Measurements from ENCODE around the gene VSIR. TPM values are rescaled to one million over a fixed set of nuclear protein-coding genes. Genes with fewer than 3 reads are reported as not detected.

Gene VSIR
- total and polyA plus RNA-seq, 2 donors from 2014 or later = 32.1 to 66.6 TPM

DNA sequence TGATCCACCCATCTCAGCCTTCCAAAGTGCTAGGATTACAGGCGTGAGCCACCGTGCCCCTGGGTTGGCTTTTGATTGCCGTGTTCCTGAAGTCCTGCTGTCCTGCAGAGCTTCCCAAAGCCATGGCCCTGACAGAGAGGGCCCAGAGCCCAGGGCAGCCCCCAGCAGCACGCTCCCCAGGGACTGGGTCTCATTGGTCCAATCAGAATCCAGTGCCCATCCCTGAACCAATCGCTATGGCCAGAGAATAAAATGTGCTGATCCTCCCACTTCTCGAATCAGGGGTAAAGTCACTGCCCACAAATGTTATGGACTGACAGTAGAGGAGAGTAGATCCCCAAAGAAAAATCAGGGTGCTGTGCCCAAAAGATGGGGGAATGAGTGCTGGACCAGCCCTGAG, 48.8 kb downstream of the VSIR start:
- FAIRE-seq = no peak

DNA sequence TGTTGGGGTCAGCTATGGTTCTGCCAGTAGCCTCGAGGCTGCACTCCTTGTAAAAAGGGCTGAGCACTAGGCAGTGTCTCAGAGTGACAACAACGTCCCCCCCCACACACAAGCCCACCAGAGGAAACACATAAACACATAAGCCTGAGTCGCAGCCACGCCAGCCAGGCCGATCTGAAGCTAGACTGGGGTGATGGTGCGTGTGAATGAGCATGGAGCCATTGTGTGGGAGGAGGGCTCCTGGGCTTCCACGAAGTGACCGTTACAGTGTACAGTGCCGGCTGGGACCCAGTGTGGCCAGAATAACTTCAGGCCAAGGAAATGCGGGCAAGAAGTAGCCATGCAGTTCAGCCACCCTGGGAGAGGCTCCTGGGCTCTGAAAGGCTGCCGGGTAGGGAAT, 50.0 kb downstream of the VSIR start:
- intact Hi-C loops (cut with DNase I) = no loop called here
- H3K27me3 ChIP-seq (ENCODE audit: control insufficient read depth, insufficient read depth, low read length) = no peaks in the 10 kb centered on the region
- peak in 3 of 5 donors; percentile 31 to 52 (median 46) for DNase-seq
- no peak overlapping the region for H3K27ac ChIP-seq (ENCODE audit: low read depth in 2 of 2, low read length in 2 of 2)
- H3K9ac ChIP-seq (ENCODE audit: low read length in 3 of 3) = no peak overlapping the region
- FAIRE-seq = no peak
- H3K4me3 ChIP-seq (ENCODE audit: low read length in 3 of 3) = no peak overlapping the region
- TF ChIP-seq, protein P1, sequence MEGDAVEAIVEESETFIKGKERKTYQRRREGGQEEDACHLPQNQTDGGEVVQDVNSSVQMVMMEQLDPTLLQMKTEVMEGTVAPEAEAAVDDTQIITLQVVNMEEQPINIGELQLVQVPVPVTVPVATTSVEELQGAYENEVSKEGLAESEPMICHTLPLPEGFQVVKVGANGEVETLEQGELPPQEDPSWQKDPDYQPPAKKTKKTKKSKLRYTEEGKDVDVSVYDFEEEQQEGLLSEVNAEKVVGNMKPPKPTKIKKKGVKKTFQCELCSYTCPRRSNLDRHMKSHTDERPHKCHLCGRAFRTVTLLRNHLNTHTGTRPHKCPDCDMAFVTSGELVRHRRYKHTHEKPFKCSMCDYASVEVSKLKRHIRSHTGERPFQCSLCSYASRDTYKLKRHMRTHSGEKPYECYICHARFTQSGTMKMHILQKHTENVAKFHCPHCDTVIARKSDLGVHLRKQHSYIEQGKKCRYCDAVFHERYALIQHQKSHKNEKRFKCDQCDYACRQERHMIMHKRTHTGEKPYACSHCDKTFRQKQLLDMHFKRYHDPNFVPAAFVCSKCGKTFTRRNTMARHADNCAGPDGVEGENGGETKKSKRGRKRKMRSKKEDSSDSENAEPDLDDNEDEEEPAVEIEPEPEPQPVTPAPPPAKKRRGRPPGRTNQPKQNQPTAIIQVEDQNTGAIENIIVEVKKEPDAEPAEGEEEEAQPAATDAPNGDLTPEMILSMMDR (IDR thresholded peaks at IDR 0.05; ENCODE audit: borderline replicate concordance, extremely low read depth, insufficient read depth) = no peak
- H3K36me3 ChIP-seq (ENCODE audit: control insufficient read depth in 2 of 3, insufficient read depth in 3 of 3, low read length in 3 of 3) = no peaks in the 10 kb centered on the region
- peaks cover 0 to 16% (median 9%) of the 10 kb centered on the region in 3 donors for H3K4me1 ChIP-seq (ENCODE audit: control insufficient read depth in 2 of 3, insufficient read depth in 2 of 3, low read depth in 1 of 3, low read length in 3 of 3)
- no peaks in the 10 kb centered on the region for H3K9me3 ChIP-seq (ENCODE audit: control insufficient read depth in 2 of 3, insufficient read depth in 1 of 3, low read length in 3 of 3)

More for the DNA sequence above, 48.8 kb downstream of the VSIR start:
- H3K9ac ChIP-seq (ENCODE audit: low read length in 3 of 3) = no peak overlapping the region
- no peaks in the 10 kb centered on the region for H3K36me3 ChIP-seq (ENCODE audit: control insufficient read depth in 2 of 3, insufficient read depth in 3 of 3, low read length in 3 of 3)
- H3K27me3 ChIP-seq (ENCODE audit: control insufficient read depth, insufficient read depth, low read length) = no peaks in the 10 kb centered on the region
- DNase-seq = no peak
- H3K4me3 ChIP-seq (ENCODE audit: low read length in 3 of 3) = no peak overlapping the region
- TF ChIP-seq, protein P1 (IDR thresholded peaks at IDR 0.05; ENCODE audit: borderline replicate concordance, extremely low read depth, insufficient read depth) = no peak
- no peak overlapping the region for H3K27ac ChIP-seq (ENCODE audit: low read depth in 2 of 2, low read length in 2 of 2)
- H3K9me3 ChIP-seq (ENCODE audit: control insufficient read depth in 2 of 3, insufficient read depth in 1 of 3, low read length in 3 of 3) = no peaks in the 10 kb centered on the region
- H3K4me1 ChIP-seq (ENCODE audit: control insufficient read depth in 2 of 3, insufficient read depth in 2 of 3, low read depth in 1 of 3, low read length in 3 of 3) = peaks cover 4 to 26% (median 15%) of the 10 kb centered on the region in 3 donors
- intact Hi-C loops (cut with DNase I) = no loop called here

DNA sequence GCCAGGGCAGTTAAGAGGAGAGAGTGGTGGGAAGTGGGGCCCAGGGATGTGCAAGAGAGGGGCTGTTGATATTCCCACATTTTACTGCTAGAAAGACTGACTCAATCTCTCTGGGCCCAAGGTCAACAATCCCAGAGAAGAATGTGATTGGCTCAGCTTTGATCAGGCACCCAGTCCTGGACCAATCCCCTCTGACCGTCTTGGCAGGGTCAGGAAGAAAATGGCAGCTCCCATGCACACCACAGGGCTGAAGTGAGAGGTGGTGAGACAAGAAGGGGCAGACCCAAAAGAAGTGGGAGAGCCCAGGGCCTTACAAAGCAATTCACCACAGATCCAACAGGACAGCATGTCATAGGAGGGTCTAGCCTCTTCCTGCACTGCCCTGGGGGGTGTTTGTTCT, 50.5 kb downstream of the VSIR start:
- no peak for FAIRE-seq
- H3K4me1 ChIP-seq (ENCODE audit: control insufficient read depth in 2 of 3, insufficient read depth in 2 of 3, low read depth in 1 of 3, low read length in 3 of 3) = peaks cover 0 to 15% (median 9%) of the 10 kb centered on the region in 3 donors
- H3K36me3 ChIP-seq (ENCODE audit: control insufficient read depth in 2 of 3, insufficient read depth in 3 of 3, low read length in 3 of 3) = no peaks in the 10 kb centered on the region
- TF ChIP-seq, protein P1 (IDR thresholded peaks at IDR 0.05; ENCODE audit: borderline replicate concordance, extremely low read depth, insufficient read depth) = no peak
- intact Hi-C loops (cut with DNase I) = no loop called here
- no peaks in the 10 kb centered on the region for H3K9me3 ChIP-seq (ENCODE audit: control insufficient read depth in 2 of 3, insufficient read depth in 1 of 3, low read length in 3 of 3)
- no peak overlapping the region for H3K4me3 ChIP-seq (ENCODE audit: low read length in 3 of 3)
- no peak overlapping the region for H3K27ac ChIP-seq (ENCODE audit: low read depth in 2 of 2, low read length in 2 of 2)
- H3K9ac ChIP-seq (ENCODE audit: low read length in 3 of 3) = no peak overlapping the region
- H3K27me3 ChIP-seq (ENCODE audit: control insufficient read depth, insufficient read depth, low read length) = no peaks in the 10 kb centered on the region
- no peak for DNase-seq

DNA sequence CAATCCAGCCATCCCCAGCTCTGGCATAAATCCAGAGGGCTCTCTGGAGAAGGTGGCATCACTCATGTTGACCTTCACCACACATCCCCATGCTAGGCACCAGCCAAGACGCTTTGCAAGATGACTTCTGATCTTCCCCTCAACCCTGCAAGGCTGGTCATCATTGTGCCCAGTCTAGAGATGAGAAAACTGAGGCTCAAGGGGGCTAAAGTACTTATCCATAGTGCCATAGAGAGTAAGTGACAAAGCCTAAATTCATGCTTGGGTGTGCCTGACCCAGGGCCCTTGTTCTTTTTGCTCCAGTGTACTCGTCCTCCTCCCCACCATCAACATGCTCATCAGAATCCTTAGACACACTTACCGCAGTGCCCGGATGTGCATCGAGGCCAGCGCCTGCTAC, 52.0 kb downstream of the VSIR start:
- TF ChIP-seq, protein P1 (IDR thresholded peaks at IDR 0.05; ENCODE audit: borderline replicate concordance, extremely low read depth, insufficient read depth) = no peak
- DNase-seq = no peak
- no peak for FAIRE-seq
- Histone ChIP-seq H3K27me3 (ENCODE audit: control insufficient read depth, insufficient read depth, low read length) (no peaks in the 10 kb centered on the region), H3K4me3 (ENCODE audit: low read length in 3 of 3) (no peak overlapping the region), H3K36me3 (ENCODE audit: control insufficient read depth in 2 of 3, insufficient read depth in 3 of 3, low read length in 3 of 3) (no peaks in the 10 kb centered on the region), H3K9me3 (ENCODE audit: control insufficient read depth in 2 of 3, insufficient read depth in 1 of 3, low read length in 3 of 3) (no peaks in the 10 kb centered on the region), H3K9ac (ENCODE audit: low read length in 3 of 3) (no peak overlapping the region), H3K4me1 (ENCODE audit: control insufficient read depth in 2 of 3, insufficient read depth in 2 of 3, low read depth in 1 of 3, low read length in 3 of 3) (no peaks in the 10 kb centered on the region), H3K27ac (ENCODE audit: low read depth in 2 of 2, low read length in 2 of 2) (no peak overlapping the region)
- intact Hi-C loops (cut with DNase I) = no loop called here

Measured in kidney (tissue), 14 donors.